OCI-LY1 (cell line): Measurements from ENCODE around the gene MTERF4.

Experiments
- CTCF ChIP-seq: fragments of 200-600 bp; sonication (generic), shearing (Covaris generic); IDR thresholded peaks from 2 replicates; pipeline ENCODE4 v1.5.1; 2017; ENCODE audit warnings: mild to moderate bottlenecking, antibody characterized with exemption, low read length, moderate library complexity, mixed read lengths
- EZH2 ChIP-seq: fragments of 200-600 bp; sonication (generic), shearing (Covaris generic); IDR thresholded peaks from 2 replicates; pipeline ENCODE4 v1.8.0; 2017; ENCODE audit warnings: borderline replicate concordance, mixed run types, mild to moderate bottlenecking, antibody characterized with exemption, low read length, moderate library complexity, mixed read lengths

- no peak for TF ChIP-seq CTCF
- no peak for TF ChIP-seq EZH2
These were observed 6.5 kb upstream of the MTERF4 start for GRCh38 chr2:241108271-241109209.
